HG03139 (cell line): ENCODE measurements around the gene NEUROD4.
"Not testable (repeated sequence)": the region's sequence is repeated elsewhere in the genome, so short reads cannot be mapped to it uniquely, and the experiment has no call there.

Experiments
- ATAC-seq: cut with Tn5 transposase; IDR thresholded peaks from one replicate; pipeline ENCODE4 v1.9.1; 2021; ENCODE audit not compliant: unreplicated experiment

The NEUROD4 gene, protein sequence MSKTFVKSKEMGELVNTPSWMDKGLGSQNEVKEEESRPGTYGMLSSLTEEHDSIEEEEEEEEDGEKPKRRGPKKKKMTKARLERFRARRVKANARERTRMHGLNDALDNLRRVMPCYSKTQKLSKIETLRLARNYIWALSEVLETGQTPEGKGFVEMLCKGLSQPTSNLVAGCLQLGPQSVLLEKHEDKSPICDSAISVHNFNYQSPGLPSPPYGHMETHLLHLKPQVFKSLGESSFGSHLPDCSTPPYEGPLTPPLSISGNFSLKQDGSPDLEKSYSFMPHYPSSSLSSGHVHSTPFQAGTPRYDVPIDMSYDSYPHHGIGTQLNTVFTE

DNA sequence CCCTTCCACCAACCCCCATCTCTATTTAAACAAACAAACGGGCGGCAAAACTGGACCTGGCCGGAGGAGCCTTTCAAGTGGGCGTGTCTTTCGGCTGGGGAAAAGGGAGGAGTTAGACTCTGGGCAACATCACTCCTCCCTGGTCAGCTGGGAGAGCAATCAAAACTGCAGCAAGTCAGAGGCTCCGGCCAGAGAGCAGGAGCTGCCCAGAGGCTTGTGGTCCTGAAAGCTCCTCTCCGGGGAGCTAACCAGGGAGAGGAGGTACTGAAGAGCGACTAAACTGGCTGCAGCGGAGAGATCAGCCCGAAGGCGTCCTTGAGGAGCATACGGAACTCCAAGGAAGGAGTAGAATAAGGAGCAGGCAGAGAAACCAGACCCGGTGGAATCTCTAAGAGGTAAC lies at the start of gene NEUROD4:
Gene NEUROD4, plus strand, starts transcription at position 191 of the 400 bp plus-strand sequence. CDS start 6,466 bp downstream, outside the sequence.
- ATAC-seq: no peak

- no peak for ATAC-seq
Observed at GRCh38 chr12:54970741-54971140, 49.0 kb upstream of the NEUROD4 start.

- no peak for ATAC-seq
Observed at GRCh38 chr12:54973556-54973955, 46.2 kb upstream of the NEUROD4 start.

DNA sequence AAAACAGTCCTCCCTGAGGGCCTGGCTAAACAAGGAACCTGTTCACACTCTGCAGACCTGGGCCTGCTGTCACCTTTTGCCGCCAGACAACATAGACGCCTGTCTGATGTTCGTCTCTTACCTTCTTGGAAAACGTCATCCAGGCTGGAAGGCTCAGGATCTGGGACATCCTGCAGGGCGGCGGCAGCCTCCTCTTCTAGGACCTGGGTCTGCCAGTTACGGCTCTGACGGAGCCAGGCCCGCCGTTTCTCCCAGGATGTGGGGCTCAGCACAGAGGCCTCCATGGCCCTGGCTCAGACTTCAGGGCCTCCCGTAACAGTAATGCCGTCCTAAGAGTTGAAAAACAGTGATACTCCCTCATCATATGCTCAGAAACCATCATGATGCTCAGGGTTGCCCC lies 45.5 kb upstream of the NEUROD4 start:
- ATAC-seq: no peak

DNA sequence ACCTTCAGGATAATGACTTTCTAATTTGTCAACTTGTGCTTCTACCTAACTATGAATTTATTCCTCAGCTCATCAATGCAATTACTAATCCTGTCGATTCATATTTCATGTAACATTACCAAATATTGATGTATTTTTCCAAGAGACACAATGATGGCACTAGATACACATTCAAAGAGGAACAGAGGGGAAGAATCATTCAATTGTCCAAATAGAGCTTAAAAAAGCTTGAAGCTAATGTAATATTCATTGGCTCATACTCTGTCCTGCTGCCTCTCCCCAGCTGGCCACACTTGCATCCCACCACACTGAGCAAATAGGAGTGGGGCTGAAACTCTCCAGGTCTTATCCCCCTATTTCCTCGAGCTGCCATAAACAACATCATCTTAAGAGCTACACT lies 44.5 kb upstream of the NEUROD4 start:
- no peak for ATAC-seq

DNA sequence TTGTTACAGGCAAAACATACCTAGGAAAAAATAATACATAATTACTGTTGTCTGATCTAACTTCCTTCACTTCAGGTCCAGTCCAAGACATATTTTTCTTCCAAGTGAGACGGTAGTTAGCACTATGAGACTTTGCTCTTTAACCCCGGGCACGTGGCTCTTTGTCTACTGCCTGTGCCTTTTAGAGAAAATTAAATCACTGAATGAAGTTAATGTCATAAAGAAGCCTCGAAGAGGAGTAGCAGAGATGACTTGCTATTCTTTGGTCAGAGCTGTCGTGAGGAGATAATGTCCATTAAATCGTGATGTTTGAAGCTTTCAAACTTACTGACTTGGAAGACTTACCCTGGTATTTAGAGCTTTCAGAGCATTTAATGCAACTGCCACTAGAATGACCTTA lies 43.9 kb upstream of the NEUROD4 start:
- ATAC-seq: no peak

GRCh38 chr12:54977155-54977554 lies 42.6 kb upstream of the NEUROD4 start:
- ATAC-seq: no peak

- ATAC-seq: no peak
Observed at GRCh38 chr12:54977857-54978256, 41.9 kb upstream of the NEUROD4 start.

GRCh38 chr12:54980341-54980740 lies 39.4 kb upstream of the NEUROD4 start:
- no peak for ATAC-seq

GRCh38 chr12:54981796-54982195 lies 38.0 kb upstream of the NEUROD4 start:
- ATAC-seq: no peak

DNA sequence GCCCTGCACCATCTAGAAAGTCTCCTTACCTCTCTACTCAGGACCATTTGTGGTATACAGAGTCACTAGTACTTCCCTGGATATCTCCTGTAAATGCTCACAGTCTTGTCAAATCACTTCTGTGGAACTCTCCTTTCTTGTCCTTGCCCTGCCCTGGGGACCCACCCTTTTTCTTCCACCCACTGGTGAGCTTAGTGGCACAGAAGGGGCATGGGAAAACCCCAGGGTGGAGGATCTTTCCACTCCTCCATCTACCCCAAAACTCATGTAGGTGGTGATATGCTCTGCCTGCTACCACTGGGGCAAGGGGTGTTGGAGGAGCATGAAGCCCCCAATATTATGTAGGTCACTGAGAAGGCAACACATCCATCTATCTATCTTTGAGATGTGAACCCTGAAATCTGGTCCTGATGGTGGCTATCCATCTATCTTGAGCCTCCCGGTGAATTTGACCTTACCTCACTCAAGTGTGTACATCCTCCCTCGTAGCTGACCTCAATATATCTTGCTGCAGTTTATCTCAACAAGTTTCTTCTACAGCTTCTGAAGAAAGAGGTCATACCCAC lies 36.2 kb upstream of the NEUROD4 start:
- no peak for ATAC-seq

DNA sequence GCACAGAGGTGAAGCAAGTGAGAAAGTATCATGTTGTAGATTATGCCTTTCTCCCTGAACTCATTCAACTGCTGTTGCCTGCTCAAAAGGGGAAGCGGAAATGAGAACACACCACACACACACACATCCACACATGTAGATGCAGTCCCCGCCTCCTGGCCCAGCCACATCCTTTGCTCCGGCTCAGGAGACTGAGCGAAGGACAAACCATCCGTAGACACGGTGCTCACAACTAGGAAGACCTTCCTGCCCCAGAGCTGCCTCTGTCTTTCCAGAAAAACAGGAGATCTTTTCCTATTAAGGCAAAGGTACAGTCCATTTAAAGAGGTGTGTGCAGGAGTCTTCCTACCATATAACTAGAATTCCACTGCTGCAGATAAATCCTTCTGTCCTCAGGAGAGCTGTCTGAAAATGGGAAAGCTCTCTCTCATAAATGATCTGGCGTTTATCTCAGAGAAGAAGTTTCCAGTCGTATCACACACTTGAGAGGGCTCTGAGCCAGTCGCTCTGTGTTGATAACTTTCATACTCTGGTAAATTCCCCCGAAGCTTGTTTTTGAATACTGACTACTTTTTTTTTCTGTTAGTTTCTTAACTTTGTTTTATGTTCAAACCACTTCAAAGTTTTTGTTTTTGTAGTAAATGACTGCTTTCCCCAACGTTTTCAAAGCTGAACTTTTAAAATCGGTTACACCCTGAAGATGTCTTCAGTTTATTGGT lies 35.0 kb upstream of the NEUROD4 start, which contains the start of gene TESPA1:
Gene TESPA1, minus strand, starts transcription at position 105 of the 719 bp plus-strand sequence. CDS start 10,200 bp downstream, outside the sequence.
- peak; percentile 97 for ATAC-seq

DNA sequence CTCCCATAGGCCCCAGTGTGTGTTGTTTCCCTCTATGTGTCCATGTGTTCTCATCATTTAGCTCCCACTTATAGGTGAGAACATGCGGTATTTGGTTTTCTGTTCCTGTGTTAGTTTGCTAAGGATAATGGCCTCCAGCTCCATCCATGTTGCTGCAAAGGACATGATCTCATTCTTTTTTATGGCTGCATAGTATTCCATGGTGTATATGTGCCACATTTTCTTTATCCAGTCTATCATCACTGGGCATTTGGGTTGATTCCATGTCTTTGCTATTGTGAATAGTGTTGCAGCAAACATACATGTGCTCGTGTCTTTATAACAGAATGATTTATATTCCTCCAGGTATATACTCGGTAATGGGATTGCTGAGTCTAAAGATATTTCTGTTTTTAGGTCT lies 33.0 kb upstream of the NEUROD4 start:
- ATAC-seq: not testable (repeated sequence)

DNA sequence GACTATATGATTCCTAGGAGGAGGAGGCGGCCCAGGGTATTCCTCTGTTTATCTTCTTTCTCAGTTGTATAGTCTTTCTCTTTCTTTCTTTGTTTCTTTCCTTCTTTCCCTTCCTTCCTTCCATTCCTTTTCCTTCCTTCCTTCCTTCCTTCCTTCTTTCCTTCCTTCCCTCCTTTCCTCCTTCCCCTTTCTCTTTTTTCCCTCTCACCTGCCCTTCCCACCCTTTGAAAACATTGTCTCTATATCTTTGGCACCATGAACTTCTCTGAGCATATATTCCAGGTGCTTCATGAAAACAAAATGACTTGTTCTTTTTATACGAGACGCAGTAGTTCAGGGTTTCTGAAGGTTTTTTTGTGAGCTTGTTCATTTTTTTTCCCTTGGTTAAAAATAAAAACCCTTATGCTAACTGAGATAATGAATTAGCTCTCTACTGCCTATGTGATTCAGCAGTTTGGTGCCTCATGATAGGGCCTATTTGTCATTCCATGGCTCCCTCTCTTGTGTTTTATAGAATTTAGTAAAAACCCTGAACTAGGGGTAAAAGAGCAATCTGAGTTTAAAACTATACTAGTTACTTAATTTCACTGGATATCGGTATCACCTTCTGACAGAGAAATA lies 32.1 kb upstream of the NEUROD4 start:
- no peak for ATAC-seq

DNA sequence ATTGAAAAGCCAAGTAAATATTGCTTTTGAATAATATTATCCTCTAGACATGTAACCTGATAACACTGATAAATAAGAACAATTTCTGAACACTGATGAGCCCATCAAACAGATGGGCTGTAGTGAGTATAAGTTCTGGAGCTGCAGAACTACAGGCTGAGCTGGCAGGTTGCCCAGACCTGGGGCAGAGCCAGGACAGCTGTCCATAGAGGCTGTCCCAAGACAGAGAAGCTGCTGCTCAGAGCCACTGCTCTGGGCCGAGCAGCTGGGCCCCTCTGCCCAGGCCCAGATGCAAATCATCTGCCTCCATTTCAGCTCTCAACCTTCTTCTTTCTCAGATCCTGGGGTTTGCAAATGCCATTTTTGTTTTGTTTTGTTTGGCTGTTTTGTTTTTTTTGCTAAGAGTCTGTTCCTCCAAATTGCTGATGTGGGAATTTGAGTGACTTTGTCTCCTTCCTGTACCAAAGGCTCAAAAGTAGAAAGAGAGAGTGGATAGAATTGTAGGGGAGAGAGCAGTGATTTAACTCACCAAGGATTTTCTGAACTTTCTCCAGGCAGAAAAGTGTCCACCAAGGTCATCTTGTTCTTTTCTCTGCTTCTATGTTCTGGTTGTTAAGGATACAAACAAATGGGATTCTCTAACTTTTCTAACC lies 31.2 kb upstream of the NEUROD4 start:
- ATAC-seq: no peak

GRCh38 chr12:54989829-54990228 lies 29.9 kb upstream of the NEUROD4 start:
- ATAC-seq: no peak

GRCh38 chr12:54991161-54991990 lies 28.4 kb upstream of the NEUROD4 start:
- ATAC-seq: peak; percentile 55

GRCh38 chr12:54991991-54992375 lies 27.8 kb upstream of the NEUROD4 start:
- no peak for ATAC-seq

- ATAC-seq: peak; percentile 43
Observed at GRCh38 chr12:54993181-54993835, 26.5 kb upstream of the NEUROD4 start.

GRCh38 chr12:54996205-54996604 lies 23.6 kb upstream of the NEUROD4 start:
- no peak for ATAC-seq
